ENCODE results near the gene MCRIP2. TPM values are rescaled to one million over a fixed set of nuclear protein-coding genes. Genes with fewer than 3 reads are reported as not detected.
A peak's percentile ranks its signal among the peaks of the same experiment; 100 is the strongest.

Gene MCRIP2
- total RNA-seq, 1 experiment from 2014 or later: 69.6 TPM

DNA sequence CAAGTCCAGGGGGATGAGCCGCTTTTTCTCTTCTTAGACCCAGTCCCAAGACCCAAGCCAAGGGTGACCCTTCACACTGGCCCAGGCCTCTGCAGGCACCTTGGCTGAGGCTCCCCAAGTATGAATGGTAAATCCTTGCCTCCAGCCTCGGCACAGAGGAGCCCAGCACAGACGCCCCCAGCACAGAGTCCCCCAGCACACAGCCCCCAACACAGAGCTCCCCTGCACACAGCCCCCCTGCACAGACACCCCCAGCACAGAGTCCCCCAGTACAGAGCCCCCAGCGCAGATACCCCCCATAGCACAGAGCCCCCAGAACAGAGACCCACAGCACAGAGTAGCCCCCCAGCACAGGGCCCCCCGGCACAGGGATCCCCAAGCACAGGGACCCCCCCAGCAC lies 1.0 kb upstream of the MCRIP2 start:
- H3K4me1 ChIP-seq (replicated peaks; ENCODE audit: insufficient read depth): peaks cover 29% of the 10 kb centered on the region
- DNase-seq: no peak
- H3K36me3 ChIP-seq (ENCODE audit: low read depth): no peaks in the 10 kb centered on the region
- H3K4me2 ChIP-seq: peak overlapping the region; percentile 97; the same call in 1 of the 2 replicates
- POLR2A ChIA-PET (ENCODE audit: unreplicated experiment): interaction anchor here (0.6 kb wide), 1 partner anchor 60 kb away, joined by 3 read pairs; no protein-coding TSS in a partner anchor
- intact Hi-C loops (cut with micrococcal nuclease; ENCODE audit: unreplicated experiment): loop anchor here (10.0 kb wide), 1 partner anchor 256 kb away; the partner anchor contains the start of gene PGAP6
- TF ChIP-seq CTCF (conservative IDR thresholded peaks at IDR 0.05) (no peak), EZH2 (IDR thresholded peaks at IDR 0.05; ENCODE audit: low read depth) (no peak)
- no peak overlapping the region for H2AFZ ChIP-seq
- no peak overlapping the region for H3K4me3 ChIP-seq
- CTCF ChIA-PET: no interaction called here
- peaks cover 4% of the 10 kb centered on the region; the same call in 1 of the 2 replicates for H4K20me1 ChIP-seq (ENCODE audit: insufficient read depth)
- no peak overlapping the region for H3K27ac ChIP-seq
- BruUV-seq (replicated peaks): no TSS peak
- H3K27me3 ChIP-seq (ENCODE audit: insufficient read depth, low read depth): no peaks in the 10 kb centered on the region
- no peaks in the 10 kb centered on the region for H3K9me3 ChIP-seq (ENCODE audit: insufficient read depth, low read depth)
- H3K9me2 ChIP-seq (ENCODE audit: insufficient read depth): no peaks in the 10 kb centered on the region
- H3K79me2 ChIP-seq (ENCODE audit: low read depth): peaks cover 33% of the 10 kb centered on the region
- H3F3A ChIP-seq (ENCODE audit: insufficient read depth, low read depth): peaks cover 29% of the 10 kb centered on the region

- H3K79me2 ChIP-seq (ENCODE audit: low read depth): peaks cover 45% of the 10 kb centered on the region
- peak overlapping the region; percentile 23; the same call in 1 of the 2 replicates for H3K27ac ChIP-seq
- H3F3A ChIP-seq (ENCODE audit: insufficient read depth, low read depth): peaks cover 36% of the 10 kb centered on the region
- no peaks in the 10 kb centered on the region for H3K27me3 ChIP-seq (ENCODE audit: insufficient read depth, low read depth)
- no peaks in the 10 kb centered on the region for H3K9me2 ChIP-seq (ENCODE audit: insufficient read depth)
- H3K36me3 ChIP-seq (ENCODE audit: low read depth): no peaks in the 10 kb centered on the region
- no peak overlapping the region; the same call in 1 of the 2 replicates for H2AFZ ChIP-seq
- intact Hi-C loops (cut with micrococcal nuclease; ENCODE audit: unreplicated experiment): loop anchor here (10.0 kb wide), 1 partner anchor 258 kb away; the partner anchor contains the start of gene PGAP6
- H3K4me1 ChIP-seq (replicated peaks; ENCODE audit: insufficient read depth): peaks cover 45% of the 10 kb centered on the region
- ChIA-PET CTCF (interaction anchor here (0.6 kb wide), 1 partner anchor 165 kb away, joined by 13 read pairs; no protein-coding TSS in a partner anchor), POLR2A (ENCODE audit: unreplicated experiment) (interaction anchor here (0.6 to 0.8 kb wide), 3 partner anchors 15 to 99 kb away, joined by 3 to 4 read pairs (median 4); partner anchors contain the start of gene CIAO3)
- no peaks in the 10 kb centered on the region for H3K9me3 ChIP-seq (ENCODE audit: insufficient read depth, low read depth)
- peaks cover 17% of the 10 kb centered on the region; the same call in 1 of the 2 replicates for H4K20me1 ChIP-seq (ENCODE audit: insufficient read depth)
- BruUV-seq (replicated peaks): TSS peak; percentile 20
- DNase-seq: peak; percentile 43 to 73
- TF ChIP-seq EZH2 (IDR thresholded peaks at IDR 0.05; ENCODE audit: low read depth) (no peak), CTCF (conservative IDR thresholded peaks at IDR 0.05) (no peak)
- H3K4me3 ChIP-seq: peak overlapping the region; percentile 69
- peak overlapping the region; percentile 97 for H3K4me2 ChIP-seq
Observed at GRCh38 chr16:642189-643049, 791 bp downstream of the MCRIP2 start.

DNA sequence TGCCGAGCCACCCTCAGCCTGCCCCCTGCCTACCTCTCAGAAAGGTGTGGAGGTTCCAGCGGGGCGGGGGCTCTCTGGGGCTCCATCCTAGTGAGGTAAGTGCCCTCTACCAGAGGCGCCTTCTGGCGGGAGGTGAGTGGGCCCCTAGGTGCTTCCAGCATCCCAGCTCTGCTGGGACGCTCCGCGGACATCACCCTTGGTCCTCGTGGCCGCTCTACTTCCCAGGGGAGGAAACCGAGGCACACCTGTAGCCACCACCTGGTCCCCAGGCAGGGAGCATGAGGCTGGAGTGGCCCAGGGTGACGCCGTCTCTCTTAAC lies 1.4 kb downstream of the MCRIP2 start:
- CTCF ChIA-PET: interaction anchor here (0.6 kb wide), 1 partner anchor 164 kb away, joined by 13 read pairs; no protein-coding TSS in a partner anchor

More for the DNA sequence above, 1.4 kb downstream of the MCRIP2 start:
- Histone ChIP-seq H3K4me2 (peak overlapping the region; percentile 97), H3K36me3 (ENCODE audit: low read depth) (no peaks in the 10 kb centered on the region), H3K27ac (peak overlapping the region; percentile 23; the same call in 1 of the 2 replicates), H3F3A (ENCODE audit: insufficient read depth, low read depth) (peaks cover 36% of the 10 kb centered on the region), H3K9me2 (ENCODE audit: insufficient read depth) (no peaks in the 10 kb centered on the region), H3K9me3 (ENCODE audit: insufficient read depth, low read depth) (no peaks in the 10 kb centered on the region), H4K20me1 (ENCODE audit: insufficient read depth) (peaks cover 17% of the 10 kb centered on the region; the same call in 1 of the 2 replicates), H2AFZ (no peak overlapping the region), H3K4me3 (peak overlapping the region; percentile 69), H3K4me1 (replicated peaks; ENCODE audit: insufficient read depth) (peaks cover 51% of the 10 kb centered on the region), H3K27me3 (ENCODE audit: insufficient read depth, low read depth) (no peaks in the 10 kb centered on the region), H3K79me2 (ENCODE audit: low read depth) (peaks cover 49% of the 10 kb centered on the region)
- no peak for DNase-seq
- TF ChIP-seq CTCF (conservative IDR thresholded peaks at IDR 0.05) (no peak), EZH2 (IDR thresholded peaks at IDR 0.05; ENCODE audit: low read depth) (no peak)
- POLR2A ChIA-PET (ENCODE audit: unreplicated experiment): interaction anchor here (0.8 kb wide), 1 partner anchor 16 kb away, joined by 4 read pairs; no protein-coding TSS in a partner anchor
- no TSS peak for BruUV-seq (replicated peaks)
- intact Hi-C loops (cut with micrococcal nuclease; ENCODE audit: unreplicated experiment): loop anchor here (10.0 kb wide), 1 partner anchor 258 kb away; the partner anchor contains the start of gene PGAP6
